LNCaP clone FGC (cell line): ENCODE data around the gene OBI1.

Source experiments
- DNase-seq: peaks from one replicate; pipeline ENCODE4 v3.0.0-alpha.2; 2011; ENCODE audit warnings: low read depth
- H3K4me3 ChIP-seq: 2 replicates; pipeline ENCODE4 v1.5.1; 2011; ENCODE audit warnings: mild to moderate bottlenecking, low read depth, low read length, control low read depth
- CTCF ChIP-seq: IDR thresholded peaks from 2 replicates; pipeline ENCODE4 v1.5.1; 2012; ENCODE audit warnings: mild to moderate bottlenecking; ENCODE audit not compliant: control insufficient read depth, insufficient read depth; ENCODE audit errors: extremely low read depth

Gene OBI1

DNA sequence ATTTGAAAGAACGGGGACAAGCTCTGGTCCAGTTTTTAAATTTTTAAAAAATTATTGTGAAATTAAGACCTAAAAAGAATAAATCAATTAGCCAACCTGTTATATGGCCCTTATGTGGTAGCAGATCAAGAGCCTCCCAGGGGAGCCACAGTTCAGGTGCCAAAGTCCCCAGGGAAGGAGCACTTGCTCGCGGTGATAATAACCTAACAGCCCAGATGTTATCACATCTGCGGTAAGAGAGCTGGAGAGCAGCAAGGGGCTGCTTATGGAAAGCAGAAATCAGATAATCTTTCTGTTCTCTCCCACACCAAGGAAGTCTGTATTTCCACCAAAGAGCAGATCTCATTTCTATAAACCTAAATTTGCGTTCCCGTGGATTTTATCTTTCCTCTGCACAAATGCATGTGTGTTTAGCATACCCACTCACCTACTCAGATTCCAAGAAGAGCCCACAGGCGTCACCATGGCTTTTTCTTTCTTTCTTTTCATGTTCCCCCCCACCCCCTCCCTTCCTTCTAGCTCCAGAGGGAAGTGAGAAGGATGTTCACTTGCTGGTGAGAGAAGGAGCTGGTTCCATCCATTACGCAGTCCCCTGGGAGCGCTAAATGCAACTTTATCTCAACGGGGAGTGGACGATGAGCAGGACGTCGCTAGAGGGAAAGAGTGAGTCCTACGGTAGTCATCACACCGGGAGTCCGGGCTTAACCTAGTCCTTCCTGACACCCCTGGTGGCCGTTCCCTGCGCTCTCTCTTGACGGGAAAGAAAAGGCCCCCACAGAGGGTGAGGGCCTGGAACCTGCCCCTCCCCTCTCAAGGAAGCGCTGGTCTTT lies 54.0 kb downstream of the OBI1 start:
- DNase-seq: no peak
- TF ChIP-seq CTCF: no peak
- no peak overlapping the region for H3K4me3 ChIP-seq

DNA sequence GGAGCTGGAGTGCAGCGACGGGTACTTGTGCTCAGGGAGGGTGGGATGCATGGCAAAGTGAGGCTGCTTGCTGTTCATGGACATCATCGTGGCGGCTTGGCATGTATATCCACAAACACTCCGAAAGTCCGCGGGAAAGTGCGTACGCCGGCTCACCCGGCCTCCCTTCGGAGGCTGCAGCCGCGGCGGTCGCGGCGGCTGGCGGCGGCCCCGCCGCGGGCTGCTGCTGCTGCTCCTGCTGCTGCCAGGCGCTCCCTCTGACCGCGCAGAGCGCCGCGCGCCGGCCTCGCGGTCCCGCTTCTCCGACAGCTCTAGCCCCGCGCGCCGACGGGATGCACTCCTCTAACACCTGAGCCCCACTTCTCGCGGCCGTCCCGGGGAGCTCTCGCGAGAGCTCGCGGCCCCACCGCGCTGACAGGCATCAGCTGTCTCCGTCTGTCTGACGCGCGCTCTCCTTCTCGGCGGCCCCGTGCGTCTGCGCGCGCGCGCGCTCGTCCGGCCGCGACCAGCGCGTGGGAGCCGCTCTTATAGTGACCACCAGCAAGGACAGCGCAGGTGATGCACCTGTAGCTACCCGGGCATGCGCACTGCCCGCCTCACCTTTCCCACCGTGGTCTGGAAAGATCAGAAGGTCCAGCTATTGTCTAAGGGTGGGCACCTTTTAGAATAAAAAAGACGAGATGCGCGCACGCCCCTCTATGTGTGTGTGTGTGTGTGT lies 55.6 kb downstream of the OBI1 start, which contains the start of gene POU4F1:
POU4F1 (minus strand) TSS at position 313 of the 718 bp plus-strand sequence; CDS start at position 87, 226 bp downstream.
- DNase-seq: no peak
- H3K4me3 ChIP-seq: peak within 1 kb of the TSS; percentile 31
- TF ChIP-seq CTCF: no peak

DNA sequence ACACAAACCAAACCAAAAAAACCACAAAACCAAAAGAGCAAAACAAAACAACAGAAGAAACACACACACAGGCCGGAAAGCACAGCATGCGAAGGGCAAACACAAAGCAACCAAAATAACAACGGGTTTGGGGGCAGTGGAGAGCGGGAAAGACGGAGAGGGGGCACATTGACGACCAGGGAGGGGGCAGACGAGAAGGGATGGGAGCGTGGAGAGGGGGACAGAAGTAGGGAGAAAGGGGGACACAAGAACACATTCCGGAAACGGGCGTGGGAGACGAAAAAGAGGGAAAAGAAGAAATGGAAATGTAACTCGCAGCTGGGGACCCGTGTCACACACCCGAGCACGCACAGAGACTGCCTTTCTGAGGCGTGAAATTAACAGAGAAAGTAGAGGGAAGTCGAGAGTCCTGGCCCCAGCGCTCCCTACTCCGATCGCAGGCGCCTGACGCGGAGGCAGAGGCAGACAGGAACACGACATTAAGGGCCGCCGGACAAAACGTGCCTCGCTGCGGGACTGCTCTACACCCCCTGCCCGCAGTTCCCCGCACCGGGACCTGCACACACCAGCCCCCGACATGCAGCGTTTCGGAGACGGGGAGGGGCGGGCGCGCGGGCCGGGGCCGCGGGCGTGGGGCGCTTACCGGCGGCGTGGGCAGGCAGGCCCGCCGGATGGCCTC lies 56.3 kb downstream of the OBI1 start:
- peak overlapping the region; percentile 25; the same call in 1 of the 2 replicates for H3K4me3 ChIP-seq
- TF ChIP-seq CTCF: no peak
- DNase-seq: no peak

GRCh38 chr13:78601874-78602560 lies 56.9 kb downstream of the OBI1 start:
- no peak for TF ChIP-seq CTCF
- H3K4me3 ChIP-seq: no peak overlapping the region
- DNase-seq: no peak

- no peak for TF ChIP-seq CTCF
- DNase-seq: no peak
- no peak overlapping the region for H3K4me3 ChIP-seq
Observed at GRCh38 chr13:78601124-78601873, 57.7 kb downstream of the OBI1 start.
